ENCODE results near the gene C12orf57.
A peak's percentile ranks its signal among the peaks of the same experiment; 100 is the strongest.

Gene C12orf57

GRCh38 chr12:6899837-6900519 is 43.8 kb upstream of the C12orf57 start:
- Histone ChIP-seq H3K4me1 (ENCODE audit: insufficient read depth, poor library complexity, severe bottlenecking) (peaks cover 4% of the 10 kb centered on the region), H3K27ac (ENCODE audit: poor library complexity, severe bottlenecking) (no peak overlapping the region)
- no peak for TF ChIP-seq CTCF (IDR thresholded peaks at IDR 0.05; ENCODE audit: poor library complexity, severe bottlenecking)

GRCh38 chr12:6902448-6902847 is 41.4 kb upstream of the C12orf57 start:
- no peak for TF ChIP-seq CTCF (IDR thresholded peaks at IDR 0.05; ENCODE audit: poor library complexity, severe bottlenecking)
- ATAC-seq (ENCODE audit: low read depth): no peak
- Histone ChIP-seq H3K27me3 (ENCODE audit: insufficient read depth, poor library complexity, severe bottlenecking) (no peaks in the 10 kb centered on the region), H3K9me3 (ENCODE audit: severe bottlenecking) (no peaks in the 10 kb centered on the region), H3K27ac (ENCODE audit: poor library complexity, severe bottlenecking) (no peak overlapping the region), H3K4me1 (ENCODE audit: insufficient read depth, poor library complexity, severe bottlenecking) (peaks cover 4% of the 10 kb centered on the region), H3K36me3 (ENCODE audit: low read depth) (no peaks in the 10 kb centered on the region), H3K4me3 (ENCODE audit: severe bottlenecking) (no peak overlapping the region)
- DNase-seq (ENCODE audit: low spot score): no peak

More at GRCh38 chr12:6899837-6900519, 43.8 kb upstream of the C12orf57 start:
- H3K36me3 ChIP-seq (ENCODE audit: low read depth): no peaks in the 10 kb centered on the region
- no peak overlapping the region for H3K4me3 ChIP-seq (ENCODE audit: severe bottlenecking)
- H3K27me3 ChIP-seq (ENCODE audit: insufficient read depth, poor library complexity, severe bottlenecking): no peaks in the 10 kb centered on the region
- no peak for ATAC-seq (ENCODE audit: low read depth)
- no peak for DNase-seq (ENCODE audit: low spot score)
- no peaks in the 10 kb centered on the region for H3K9me3 ChIP-seq (ENCODE audit: severe bottlenecking)

GRCh38 chr12:6903722-6904121 is 40.1 kb upstream of the C12orf57 start:
- peak overlapping the region; percentile 25 for H3K27ac ChIP-seq (ENCODE audit: poor library complexity, severe bottlenecking)
- DNase-seq (ENCODE audit: low spot score): no peak
- no peaks in the 10 kb centered on the region for H3K36me3 ChIP-seq (ENCODE audit: low read depth)
- no peak for ATAC-seq (ENCODE audit: low read depth)
- H3K9me3 ChIP-seq (ENCODE audit: severe bottlenecking): no peaks in the 10 kb centered on the region
- no peak overlapping the region for H3K4me3 ChIP-seq (ENCODE audit: severe bottlenecking)
- H3K27me3 ChIP-seq (ENCODE audit: insufficient read depth, poor library complexity, severe bottlenecking): no peaks in the 10 kb centered on the region
- peaks cover 4% of the 10 kb centered on the region for H3K4me1 ChIP-seq (ENCODE audit: insufficient read depth, poor library complexity, severe bottlenecking)
- no peak for TF ChIP-seq CTCF (IDR thresholded peaks at IDR 0.05; ENCODE audit: poor library complexity, severe bottlenecking)

- DNase-seq (ENCODE audit: low spot score): peak; percentile 95
- Histone ChIP-seq H3K4me1 (ENCODE audit: insufficient read depth, poor library complexity, severe bottlenecking) (peaks cover 4% of the 10 kb centered on the region), H3K4me3 (ENCODE audit: severe bottlenecking) (peak within 1 kb of the TSS; percentile 46), H3K36me3 (ENCODE audit: low read depth) (no peaks in the 10 kb centered on the region), H3K27ac (ENCODE audit: poor library complexity, severe bottlenecking) (peak within 1 kb of the TSS; percentile 25), H3K27me3 (ENCODE audit: insufficient read depth, poor library complexity, severe bottlenecking) (no peaks in the 10 kb centered on the region), H3K9me3 (ENCODE audit: severe bottlenecking) (no peaks in the 10 kb centered on the region)
- peak; percentile 96 for ATAC-seq (ENCODE audit: low read depth)
- TF ChIP-seq CTCF (IDR thresholded peaks at IDR 0.05; ENCODE audit: poor library complexity, severe bottlenecking): no peak
Measured at GRCh38 chr12:6904280-6905276, 39.2 kb upstream of the C12orf57 start, which contains the start of gene LRRC23. Gene LRRC23 (plus strand): TSS chr12:6904822. CDS start chr12:6905634, 812 bp downstream.

Measured in RWPE2 (cell line).